Measurements from ENCODE around the gene GPSM1.
"Not testable (repeated sequence)": the region's sequence is repeated elsewhere in the genome, so short reads cannot be mapped to it uniquely, and the experiment has no call there.

The GPSM1 gene

DNA sequence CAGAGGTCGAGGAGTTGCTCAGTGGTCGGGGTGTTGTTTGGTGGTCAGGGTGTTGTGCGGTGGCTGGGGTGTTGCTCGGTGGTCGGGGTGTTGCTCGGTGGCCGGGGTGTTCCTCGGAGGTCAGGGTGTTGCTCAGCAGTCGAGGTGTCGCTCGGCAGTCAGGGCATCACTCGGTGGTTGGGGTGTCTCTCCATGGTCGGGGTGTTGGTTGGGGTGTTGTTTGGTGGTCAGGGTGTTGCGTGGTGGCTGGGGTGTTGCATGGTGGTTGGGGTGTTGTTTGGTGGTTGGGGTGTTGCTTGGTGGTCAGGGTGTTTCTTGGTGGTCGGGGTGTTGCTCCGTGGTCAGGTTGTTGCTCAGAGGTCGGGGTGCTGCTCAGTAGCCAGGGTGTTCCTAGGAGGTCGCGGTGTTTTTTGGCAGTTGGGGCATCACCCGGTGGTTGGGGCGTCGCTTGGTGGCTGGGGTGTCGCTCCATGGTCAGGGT lies 11.0 kb upstream of the GPSM1 start:
- TF ChIP-seq ZNF384 (IDR thresholded peaks at IDR 0.05) = no peak
- TF ChIP-seq ARNT (IDR thresholded peaks at IDR 0.05) = no peak
- no peak for TF ChIP-seq SUZ12 (IDR thresholded peaks at IDR 0.05)
- TF ChIP-seq, protein P1, sequence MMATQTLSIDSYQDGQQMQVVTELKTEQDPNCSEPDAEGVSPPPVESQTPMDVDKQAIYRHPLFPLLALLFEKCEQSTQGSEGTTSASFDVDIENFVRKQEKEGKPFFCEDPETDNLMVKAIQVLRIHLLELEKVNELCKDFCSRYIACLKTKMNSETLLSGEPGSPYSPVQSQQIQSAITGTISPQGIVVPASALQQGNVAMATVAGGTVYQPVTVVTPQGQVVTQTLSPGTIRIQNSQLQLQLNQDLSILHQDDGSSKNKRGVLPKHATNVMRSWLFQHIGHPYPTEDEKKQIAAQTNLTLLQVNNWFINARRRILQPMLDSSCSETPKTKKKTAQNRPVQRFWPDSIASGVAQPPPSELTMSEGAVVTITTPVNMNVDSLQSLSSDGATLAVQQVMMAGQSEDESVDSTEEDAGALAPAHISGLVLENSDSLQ (IDR thresholded peaks at IDR 0.05) = no peak
- no peak for TF ChIP-seq BHLHE40 (IDR thresholded peaks at IDR 0.05; ENCODE audit: borderline replicate concordance)
- no peak for TF ChIP-seq TARDBP (IDR thresholded peaks at IDR 0.05)
- no peak for TF ChIP-seq FOXA1 (IDR thresholded peaks at IDR 0.05)
- TF ChIP-seq HDGF (IDR thresholded peaks at IDR 0.05; ENCODE audit: borderline replicate concordance) = no peak
- no peak for TF ChIP-seq FOXM1 (IDR thresholded peaks at IDR 0.05; ENCODE audit: borderline replicate concordance)
- no peak for TF ChIP-seq FOXK2 (IDR thresholded peaks at IDR 0.05)
- no peak for TF ChIP-seq NFRKB (IDR thresholded peaks at IDR 0.05)
- TF ChIP-seq L3MBTL2 (conservative IDR thresholded peaks at IDR 0.05) = no peak
- no peak for TF ChIP-seq ELF4 (IDR thresholded peaks at IDR 0.05)
- TF ChIP-seq LEF1 (IDR thresholded peaks at IDR 0.05; ENCODE audit: borderline replicate concordance) = no peak
- TF ChIP-seq SP1 (IDR thresholded peaks at IDR 0.05) = no peak
- no peak for TF ChIP-seq CTBP1 (IDR thresholded peaks at IDR 0.05; ENCODE audit: borderline replicate concordance)
- CTCF ChIA-PET = no interaction called here
- POLR2A ChIA-PET = no interaction called here
- DNase-seq (ENCODE audit: extremely low spot score) = no peak

DNA sequence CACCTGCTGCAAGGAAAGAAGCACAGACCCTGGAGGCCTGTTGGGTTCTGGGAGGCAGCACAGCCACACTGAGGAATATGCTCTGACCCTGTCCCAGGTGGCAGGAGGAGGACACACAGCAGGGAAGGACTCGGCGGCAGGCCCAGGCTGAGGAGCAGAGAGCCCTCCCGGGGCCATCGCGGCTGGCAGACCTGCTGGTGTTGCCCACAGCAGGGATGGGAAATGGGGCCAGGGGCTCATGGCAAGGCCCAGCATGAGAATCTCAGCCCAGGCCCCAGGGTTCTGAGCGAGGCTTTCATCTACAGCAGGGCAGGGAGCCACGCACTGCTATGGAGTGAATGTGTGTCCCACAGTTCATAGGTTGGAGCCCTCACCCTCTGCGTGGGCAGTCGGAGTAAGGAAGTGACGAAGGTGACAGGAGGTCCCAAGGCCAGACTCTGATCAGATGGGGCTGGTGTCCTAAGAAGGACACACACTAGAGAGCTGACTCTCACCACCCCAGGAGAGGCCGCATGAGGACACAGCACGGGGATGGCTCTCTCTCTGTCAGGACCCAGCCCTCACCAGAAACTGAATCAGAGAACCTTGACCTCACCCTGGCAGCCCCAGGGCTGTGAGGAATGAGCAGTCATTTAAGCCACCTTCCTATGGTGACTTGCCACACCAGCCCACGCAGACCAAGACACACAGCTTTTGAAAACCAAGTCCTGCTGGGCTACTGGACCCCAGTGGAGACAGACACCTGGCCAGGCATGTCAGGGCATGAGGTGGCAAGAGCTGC lies 10.3 kb upstream of the GPSM1 start:
- TF ChIP-seq ZNF384 (IDR thresholded peaks at IDR 0.05) = no peak
- TF ChIP-seq FOXK2 (IDR thresholded peaks at IDR 0.05) = no peak
- TF ChIP-seq, protein P1 (IDR thresholded peaks at IDR 0.05) = no peak
- TF ChIP-seq SP1 (IDR thresholded peaks at IDR 0.05) = no peak
- TF ChIP-seq ELF4 (IDR thresholded peaks at IDR 0.05) = no peak
- no peak for TF ChIP-seq NFRKB (IDR thresholded peaks at IDR 0.05)
- TF ChIP-seq FOXM1 (IDR thresholded peaks at IDR 0.05; ENCODE audit: borderline replicate concordance) = no peak
- TF ChIP-seq LEF1 (IDR thresholded peaks at IDR 0.05; ENCODE audit: borderline replicate concordance) = no peak
- no peak for TF ChIP-seq HDGF (IDR thresholded peaks at IDR 0.05; ENCODE audit: borderline replicate concordance)
- TF ChIP-seq FOXA1 (IDR thresholded peaks at IDR 0.05) = no peak
- TF ChIP-seq CTBP1 (IDR thresholded peaks at IDR 0.05; ENCODE audit: borderline replicate concordance) = no peak
- ChIA-PET CTCF (no interaction called here), POLR2A (no interaction called here)
- DNase-seq (ENCODE audit: extremely low spot score) = no peak

DNA sequence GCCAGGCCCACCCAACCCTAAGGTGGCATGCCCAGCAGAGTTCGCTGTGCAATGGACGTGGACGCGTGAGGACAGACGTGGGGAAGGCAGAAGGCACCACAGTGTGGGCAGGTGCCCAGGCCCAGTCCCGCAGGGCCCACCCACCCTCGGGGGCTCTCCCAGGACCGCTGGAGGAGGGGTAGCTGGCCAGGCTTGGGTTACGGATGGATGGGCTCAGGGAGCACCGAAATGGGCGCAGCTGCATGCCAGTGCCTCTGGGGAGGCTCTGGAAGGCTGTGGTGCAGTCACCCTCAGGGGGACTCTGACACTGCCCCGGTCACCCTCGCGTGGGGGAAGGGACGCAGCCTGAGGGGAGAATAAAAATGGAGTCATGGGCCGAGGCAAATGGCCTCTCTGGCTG lies 9.6 kb upstream of the GPSM1 start:
- ChIA-PET CTCF (no interaction called here), POLR2A (no interaction called here)
- no peak for TF ChIP-seq TARDBP (IDR thresholded peaks at IDR 0.05)
- TF ChIP-seq NFRKB (IDR thresholded peaks at IDR 0.05) = no peak
- DNase-seq (ENCODE audit: extremely low spot score) = no peak

DNA sequence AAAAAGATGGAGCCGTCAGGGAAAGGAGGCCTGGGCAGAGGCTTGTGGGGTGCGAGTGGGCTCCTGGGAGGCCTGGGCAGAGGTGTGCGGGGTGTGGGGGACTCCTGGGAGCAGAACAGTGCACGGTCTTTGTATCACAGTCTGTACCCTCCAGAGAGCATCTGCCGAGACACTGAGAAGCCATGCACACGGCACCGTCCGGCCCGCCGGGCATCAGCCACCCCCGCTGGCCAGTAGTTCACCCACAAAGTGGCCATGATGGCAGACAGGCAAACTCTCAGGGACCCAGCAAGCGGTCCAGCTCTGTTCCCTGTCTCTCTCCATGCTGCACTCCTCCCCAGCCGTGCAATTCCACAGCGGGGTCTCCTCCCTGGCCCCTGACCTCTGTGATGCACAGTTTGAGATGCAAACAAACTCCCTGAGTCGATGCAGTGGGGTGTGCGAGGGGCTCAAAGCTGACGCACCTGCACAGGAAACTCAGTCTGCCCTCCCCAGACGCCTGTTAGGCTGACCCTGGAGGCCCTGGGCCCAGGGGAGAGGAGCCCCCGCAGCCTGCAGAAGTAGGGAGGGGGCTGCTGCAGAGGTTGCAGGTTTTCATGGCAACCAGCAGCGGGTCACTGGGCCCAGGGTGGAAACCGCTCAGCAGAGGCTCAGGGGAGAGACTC lies 9.1 kb upstream of the GPSM1 start:
- ChIA-PET POLR2A (no interaction called here), CTCF (no interaction called here)
- no peak for DNase-seq (ENCODE audit: extremely low spot score)
- no peak for TF ChIP-seq SUZ12 (IDR thresholded peaks at IDR 0.05)

DNA sequence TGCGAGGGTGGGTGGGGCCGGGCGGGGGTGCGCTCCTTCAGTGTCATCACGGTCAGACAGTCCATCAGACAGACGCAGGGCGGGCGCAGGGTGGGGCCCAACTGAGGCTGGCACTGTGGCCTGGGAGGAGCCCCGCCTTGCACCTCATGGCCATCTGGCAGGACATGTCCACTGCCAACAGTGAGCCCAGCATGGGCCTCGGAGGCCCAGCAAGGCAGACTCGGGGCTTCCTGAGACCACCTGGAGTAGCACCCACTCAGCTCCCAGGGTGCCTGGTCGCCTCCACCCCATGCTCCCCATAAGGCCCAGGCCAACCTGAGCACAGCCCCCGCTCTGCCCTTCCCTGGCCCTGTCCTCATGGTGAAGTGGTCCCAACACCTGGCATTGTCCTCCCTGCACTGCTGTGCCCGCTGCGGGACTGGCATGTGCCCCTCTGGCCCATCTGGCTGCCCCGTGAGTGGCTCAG lies 8.5 kb upstream of the GPSM1 start:
- TF ChIP-seq L3MBTL2 (conservative IDR thresholded peaks at IDR 0.05) (no peak), FOXM1 (IDR thresholded peaks at IDR 0.05; ENCODE audit: borderline replicate concordance) (no peak), LEF1 (IDR thresholded peaks at IDR 0.05; ENCODE audit: borderline replicate concordance) (no peak), CTBP1 (IDR thresholded peaks at IDR 0.05; ENCODE audit: borderline replicate concordance) (no peak), FOXK2 (IDR thresholded peaks at IDR 0.05) (no peak), HDGF (IDR thresholded peaks at IDR 0.05; ENCODE audit: borderline replicate concordance) (no peak), BHLHE40 (IDR thresholded peaks at IDR 0.05; ENCODE audit: borderline replicate concordance) (no peak), ZNF384 (IDR thresholded peaks at IDR 0.05) (no peak), TARDBP (IDR thresholded peaks at IDR 0.05) (no peak), ELF4 (IDR thresholded peaks at IDR 0.05) (no peak), SP1 (IDR thresholded peaks at IDR 0.05) (no peak), ARNT (IDR thresholded peaks at IDR 0.05) (no peak)
- DNase-seq (ENCODE audit: extremely low spot score) = no peak
- POLR2A ChIA-PET = no interaction called here
- CTCF ChIA-PET = no interaction called here

DNA sequence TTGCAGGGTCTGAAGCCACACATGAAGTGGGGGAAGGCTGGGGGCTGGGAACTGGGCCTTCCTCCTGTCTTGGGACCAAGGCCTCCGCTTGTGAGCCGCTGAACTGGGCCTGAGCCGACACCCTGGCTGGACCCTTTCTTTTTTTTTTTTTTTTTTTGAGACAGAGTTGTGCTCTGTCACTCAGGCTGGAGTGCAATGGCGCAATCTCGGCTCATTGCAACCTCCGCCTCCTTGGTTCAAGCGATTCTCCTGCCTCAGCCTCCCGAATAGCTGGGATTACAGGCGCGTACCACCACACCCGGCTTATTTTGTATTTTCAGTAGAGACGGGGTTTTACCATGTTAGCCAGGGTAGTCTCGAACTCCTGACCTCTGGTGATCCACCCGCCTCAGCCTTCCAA lies 8.1 kb upstream of the GPSM1 start:
- CTCF ChIA-PET; DNase-seq (ENCODE audit: extremely low spot score); POLR2A ChIA-PET: not testable (repeated sequence)

DNA sequence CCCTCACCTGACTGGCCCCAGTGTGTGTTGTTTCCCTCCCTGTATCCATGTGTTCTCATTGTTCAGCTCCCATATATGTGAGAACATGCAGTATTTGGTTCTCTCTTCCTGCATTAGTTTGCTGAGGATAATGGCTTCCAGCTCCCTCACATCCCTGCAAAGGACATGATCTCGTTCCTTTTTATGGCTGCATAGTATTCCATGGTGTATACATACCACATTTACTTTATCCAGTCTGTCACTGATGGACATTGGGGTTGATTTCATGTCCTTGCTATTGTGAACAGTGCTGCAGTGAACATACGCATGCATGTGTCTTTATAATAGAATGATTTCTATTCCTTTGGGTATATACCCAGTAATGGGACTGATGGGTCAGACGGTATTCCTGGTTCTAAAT lies 7.4 kb upstream of the GPSM1 start:
- POLR2A ChIA-PET; CTCF ChIA-PET; DNase-seq (ENCODE audit: extremely low spot score): not testable (repeated sequence)

DNA sequence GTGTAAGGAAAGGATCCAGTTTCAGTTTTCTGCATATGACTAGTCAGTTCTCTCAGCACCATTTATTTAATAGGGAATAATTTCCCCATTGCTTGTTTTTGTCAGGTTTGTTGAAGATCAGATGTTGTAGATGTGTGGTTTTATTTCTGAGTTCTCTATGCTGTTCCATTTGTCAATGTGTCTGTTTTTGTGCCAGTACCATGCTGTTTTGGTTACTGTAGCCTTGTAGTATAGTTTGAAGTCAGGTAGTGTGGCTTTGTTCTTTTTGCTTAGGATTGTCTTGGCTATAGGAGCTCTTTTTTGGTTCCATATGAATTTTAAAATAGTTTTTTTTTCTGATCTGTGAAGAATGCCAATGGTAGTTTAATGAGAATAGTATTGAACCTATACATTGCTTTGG lies 6.4 kb upstream of the GPSM1 start:
- POLR2A ChIA-PET; DNase-seq (ENCODE audit: extremely low spot score); CTCF ChIA-PET: not testable (repeated sequence)

Measured in HEK293T (cell line).